GM12878 (cell line): ENCODE data around the gene KCNQ1.

Experiments used
- ATF2 ChIP-seq: IDR thresholded peaks from 2 replicates; pipeline ENCODE4 v1.6.1; 2012; ENCODE audit warnings: low read length, inconsistent platforms
- ATF3 ChIP-seq: IDR thresholded peaks from 2 replicates; pipeline ENCODE4 v1.6.1; 2011; ENCODE audit warnings: low read depth, mild to moderate bottlenecking, low read length, moderate library complexity, borderline replicate concordance; ENCODE audit errors: extremely low read depth
- BCLAF1 ChIP-seq: fragments of 450-650 bp; IDR thresholded peaks from 2 replicates; pipeline ENCODE4 v1.6.1; 2017; ENCODE audit warnings: antibody characterized with exemption, mild to moderate bottlenecking, moderate library complexity
- BRCA1 ChIP-seq: IDR thresholded peaks from 2 replicates; pipeline ENCODE4 v1.6.1; 2011; ENCODE audit warnings: low read depth, low read length, improper control_type of control experiment
- CBX5 ChIP-seq: sonication (generic); IDR thresholded peaks from 2 replicates; pipeline ENCODE4 v1.6.1; 2016; ENCODE audit warnings: low read depth, moderate library complexity, mild to moderate bottlenecking, inconsistent platforms
- CTCF ChIP-seq, 3 experiments: IDR thresholded peaks in 2 of 3; conservative IDR thresholded peaks in 1 of 3; 2 replicates each; pipeline ENCODE4 v1.5.1; 2011; ENCODE audit warnings: low read depth in 3 of 3, low read length in 3 of 3, mild to moderate bottlenecking in 3 of 3, control low read depth in 2 of 3, moderate library complexity in 2 of 3, inconsistent platforms in 1 of 3, mixed read lengths in 1 of 3; ENCODE audit not compliant: control insufficient read depth in 2 of 3, insufficient read depth in 1 of 3; ENCODE audit errors: extremely low read depth in 1 of 3
- EP300 ChIP-seq, 2 experiments: fragments of 150-350 bp in 1 of 2; IDR thresholded peaks; 2 replicates each; pipeline ENCODE4 v1.6.1; 2011 to 2012; ENCODE audit warnings: low read depth in 2 of 2, low read length in 2 of 2, borderline replicate concordance in 1 of 2, improper control_type of control experiment in 1 of 2, inconsistent platforms in 1 of 2; ENCODE audit not compliant: control insufficient read depth in 1 of 2
- EZH2 ChIP-seq: IDR thresholded peaks from 2 replicates; pipeline ENCODE4 v1.6.1; 2012; ENCODE audit warnings: low read depth, mild to moderate bottlenecking, control low read depth, inconsistent platforms, low read length, borderline replicate concordance; ENCODE audit not compliant: control insufficient read depth
- FOXM1 ChIP-seq: IDR thresholded peaks from 2 replicates; pipeline ENCODE4 v1.6.1; 2012; ENCODE audit warnings: low read depth, mild to moderate bottlenecking, inconsistent platforms, low read length, moderate library complexity
- POLR2A ChIP-seq: IDR thresholded peaks from 2 replicates; pipeline ENCODE4 v1.6.1; 2011; ENCODE audit warnings: low read depth, mild to moderate bottlenecking, low read length
- ZBTB11 ChIP-seq: fragments of 450-650 bp; formaldehyde crosslinking; IDR thresholded peaks from 2 replicates; pipeline ENCODE4 v1.5.0; 2022; ENCODE audit warnings: mild to moderate bottlenecking, missing genetic modification characterization
- ZNF274 ChIP-seq: IDR thresholded peaks from one replicate; pipeline ENCODE4 v1.8.0; 2011; ENCODE audit not compliant: insufficient read length, insufficient read depth

GRCh38 chr11:2549876-2550605, 105.2 kb downstream of the KCNQ1 start:
- no peak for TF ChIP-seq POLR2A
- no peak for TF ChIP-seq ZBTB11
- TF ChIP-seq EZH2 = no peak
- no peak for TF ChIP-seq CTCF (IDR thresholded peaks at IDR 0.05 in 2 of 3, conservative IDR thresholded peaks at IDR 0.05 in 1 of 3; ENCODE audit: control insufficient read depth in 2 of 3, extremely low read depth in 1 of 3, insufficient read depth in 1 of 3, low read depth in 3 of 3, low read length in 3 of 3)
- no peak for TF ChIP-seq BRCA1
- TF ChIP-seq ZNF274 = no peak
- no peak for TF ChIP-seq EP300 (IDR thresholded peaks at IDR 0.05; ENCODE audit: borderline replicate concordance in 1 of 2, control insufficient read depth in 1 of 2, low read depth in 2 of 2, low read length in 2 of 2)
- TF ChIP-seq ATF2 = no peak
- no peak for TF ChIP-seq ATF3
- TF ChIP-seq FOXM1 = no peak
- no peak for TF ChIP-seq CBX5
- TF ChIP-seq BCLAF1 = no peak
